ENCODE measurements around the gene MRPS7. TPM values are rescaled to one million over a fixed set of nuclear protein-coding genes. Genes with fewer than 3 reads are reported as not detected.
A peak's percentile ranks its signal among the peaks of the same experiment; 100 is the strongest.

The MRPS7 gene
- total and polyA plus RNA-seq, 9 of the 15 experiments (the other 6 are each of a cell fraction or from before 2014, with no cell fraction given), result 107 to 244 (median 132) TPM

DNA sequence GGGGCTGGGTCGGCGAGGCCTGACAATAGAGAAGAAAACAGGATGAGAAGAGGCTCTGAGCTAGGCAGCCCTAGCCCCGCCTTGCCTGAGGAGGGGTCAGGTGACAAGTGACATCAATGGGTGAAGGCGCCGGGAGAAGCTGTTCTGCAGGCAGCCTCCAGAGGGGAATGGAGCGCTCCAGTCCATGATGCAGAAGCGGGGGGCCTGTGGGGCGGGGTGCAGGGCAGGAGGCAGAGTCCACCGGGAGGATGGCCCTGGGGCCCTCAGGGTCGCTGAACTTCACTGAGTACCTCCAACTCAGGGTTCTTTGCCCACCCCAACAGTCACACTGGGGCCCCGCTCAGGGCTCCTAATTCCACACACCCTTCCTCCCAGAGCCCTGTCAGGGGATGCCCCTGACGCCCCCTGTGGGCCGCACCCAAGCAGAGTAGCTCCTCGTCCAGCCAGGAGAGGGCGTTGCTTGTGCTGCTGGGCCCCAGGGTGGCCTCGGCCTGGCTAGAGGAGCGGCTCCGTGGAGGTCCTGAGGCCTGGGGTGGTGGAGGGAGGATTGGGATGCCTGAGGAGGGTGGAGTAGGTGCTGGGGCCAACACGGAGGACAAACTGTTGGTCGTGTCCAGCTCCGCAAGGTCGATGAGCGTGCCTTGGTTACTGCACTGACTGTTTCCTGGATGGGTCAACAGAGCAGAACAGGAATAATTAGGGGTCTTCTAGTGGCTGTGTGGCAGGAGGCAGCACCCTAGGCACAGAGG, 21.1 kb upstream of the MRPS7 start (continued):
- TF ChIP-seq JUNB (CRISPR knock-in tag; conservative IDR thresholded peaks at IDR 0.05) (no peak), BRD4 (IDR thresholded peaks at IDR 0.05) (no peak), ZNF780A (CRISPR knock-in tag; IDR thresholded peaks at IDR 0.05) (no peak), ZNF444 (CRISPR knock-in tag; IDR thresholded peaks at IDR 0.05) (no peak), SMAD4 (CRISPR knock-in tag; conservative IDR thresholded peaks at IDR 0.05) (no peak), ZNF124 (CRISPR knock-in tag; IDR thresholded peaks at IDR 0.05) (no peak), NBN (IDR thresholded peaks at IDR 0.05; ENCODE audit: low read depth) (no peak; the same call in 1 of the 2 replicates), KLF1 (tag; IDR thresholded peaks at IDR 0.05) (peak; percentile 93), SRSF1 (IDR thresholded peaks at IDR 0.05; ENCODE audit: low read depth, low read length) (no peak), RBM17 (IDR thresholded peaks at IDR 0.05; ENCODE audit: borderline replicate concordance, low read depth, low read length) (no peak), RAD21 (CRISPR knock-in tag; conservative IDR thresholded peaks at IDR 0.05 in 1 of 2, IDR thresholded peaks at IDR 0.05 in 1 of 2) (peak; percentile 43 to 93), KLF16 (IDR thresholded peaks at IDR 0.05) (peak; percentile 44; the same call in 1 of the 2 replicates), ZNF408 (CRISPR knock-in tag; IDR thresholded peaks at IDR 0.05; ENCODE audit: low read depth) (no peak), VEZF1 (CRISPR knock-in tag; IDR thresholded peaks at IDR 0.05) (peak; percentile 68), GTF2F1 (IDR thresholded peaks at IDR 0.05; ENCODE audit: low read depth, low read length) (no peak), ZNF696 (CRISPR knock-in tag; conservative IDR thresholded peaks at IDR 0.05) (no peak), ZSCAN32 (CRISPR knock-in tag; IDR thresholded peaks at IDR 0.05) (no peak), GATAD2B (IDR thresholded peaks at IDR 0.05; ENCODE audit: borderline replicate concordance) (no peak), NR1H2 (CRISPR knock-in tag; IDR thresholded peaks at IDR 0.05) (no peak), ZNF263 (CRISPR knock-in tag; IDR thresholded peaks at IDR 0.05; ENCODE audit: borderline replicate concordance) (peak; percentile 60; the same call in 1 of the 2 replicates), TARDBP (IDR thresholded peaks at IDR 0.05) (no peak), HEY1 (CRISPR knock-in tag; IDR thresholded peaks at IDR 0.05; ENCODE audit: borderline replicate concordance) (no peak), ILF3 (IDR thresholded peaks at IDR 0.05; ENCODE audit: borderline replicate concordance) (no peak), GABPB1 (CRISPR knock-in tag; IDR thresholded peaks at IDR 0.05) (no peak; the same call in 1 of the 2 replicates)
- TF ChIP-seq, protein P1, sequence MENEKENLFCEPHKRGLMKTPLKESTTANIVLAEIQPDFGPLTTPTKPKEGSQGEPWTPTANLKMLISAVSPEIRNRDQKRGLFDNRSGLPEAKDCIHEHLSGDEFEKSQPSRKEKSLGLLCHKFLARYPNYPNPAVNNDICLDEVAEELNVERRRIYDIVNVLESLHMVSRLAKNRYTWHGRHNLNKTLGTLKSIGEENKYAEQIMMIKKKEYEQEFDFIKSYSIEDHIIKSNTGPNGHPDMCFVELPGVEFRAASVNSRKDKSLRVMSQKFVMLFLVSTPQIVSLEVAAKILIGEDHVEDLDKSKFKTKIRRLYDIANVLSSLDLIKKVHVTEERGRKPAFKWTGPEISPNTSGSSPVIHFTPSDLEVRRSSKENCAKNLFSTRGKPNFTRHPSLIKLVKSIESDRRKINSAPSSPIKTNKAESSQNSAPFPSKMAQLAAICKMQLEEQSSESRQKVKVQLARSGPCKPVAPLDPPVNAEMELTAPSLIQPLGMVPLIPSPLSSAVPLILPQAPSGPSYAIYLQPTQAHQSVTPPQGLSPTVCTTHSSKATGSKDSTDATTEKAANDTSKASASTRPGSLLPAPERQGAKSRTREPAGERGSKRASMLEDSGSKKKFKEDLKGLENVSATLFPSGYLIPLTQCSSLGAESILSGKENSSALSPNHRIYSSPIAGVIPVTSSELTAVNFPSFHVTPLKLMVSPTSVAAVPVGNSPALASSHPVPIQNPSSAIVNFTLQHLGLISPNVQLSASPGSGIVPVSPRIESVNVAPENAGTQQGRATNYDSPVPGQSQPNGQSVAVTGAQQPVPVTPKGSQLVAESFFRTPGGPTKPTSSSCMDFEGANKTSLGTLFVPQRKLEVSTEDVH (IDR thresholded peaks at IDR 0.05; ENCODE audit: low read depth, partially characterized antibody), result peak; percentile 64

Measured in K562 (cell line).